NCI-H82 (cell line): ENCODE data around the gene SYT1.
A peak's percentile ranks its signal among the peaks of the same experiment; 100 is the strongest.
"Not testable (repeated sequence)": the region's sequence is repeated elsewhere in the genome, so short reads cannot be mapped to it uniquely, and the experiment has no call there.

Experiments
- DNase-seq: peaks from one replicate; lab custom pipeline; 2025; lab: John Stamatoyannopoulos, UW

Gene SYT1

GRCh38 chr12:79141776-79142175 is 277.2 kb downstream of the SYT1 start:
- no peak for DNase-seq

DNA sequence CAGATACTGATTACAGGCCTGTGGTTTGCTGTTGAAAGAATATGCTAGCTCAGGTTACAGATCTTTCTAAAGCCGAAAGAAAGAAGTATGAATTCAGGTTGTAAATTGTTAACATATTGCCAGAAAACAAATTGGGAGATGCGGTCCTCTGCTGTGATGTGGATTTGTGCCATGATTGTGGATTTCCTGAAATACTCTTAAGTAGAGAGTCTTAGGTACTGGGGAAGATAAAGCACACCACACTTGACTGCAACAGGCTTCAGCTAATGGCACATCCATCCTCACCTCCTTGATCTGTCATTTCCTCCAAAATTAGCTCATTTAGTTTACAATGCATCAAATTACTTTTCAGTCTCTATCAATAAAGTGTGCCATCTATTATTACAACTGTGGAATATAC is 279.2 kb downstream of the SYT1 start:
- no peak for DNase-seq

DNA sequence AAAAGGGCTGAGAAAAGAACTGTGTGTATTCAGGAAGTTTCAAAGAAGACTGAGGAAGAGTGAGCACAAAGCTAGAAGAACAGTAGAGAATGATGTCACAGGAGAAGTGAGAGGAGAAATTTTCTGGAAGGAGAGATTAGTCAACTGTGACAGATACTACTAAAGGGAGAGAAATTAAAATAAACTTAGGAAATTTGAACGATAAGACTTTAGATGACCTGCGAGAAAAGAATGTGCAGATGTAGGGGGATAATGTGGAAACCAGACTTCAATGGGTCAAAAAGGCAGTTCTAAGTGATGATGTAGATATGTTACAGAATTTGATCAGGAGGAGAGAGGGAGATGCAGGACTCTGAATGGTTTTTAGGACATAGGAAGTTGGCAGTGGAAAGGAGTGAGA is 287.4 kb downstream of the SYT1 start:
- DNase-seq = no peak

GRCh38 chr12:79155683-79156082 is 291.1 kb downstream of the SYT1 start:
- no peak for DNase-seq

GRCh38 chr12:79156846-79157463 is 292.4 kb downstream of the SYT1 start:
- DNase-seq = peak; percentile 39

DNA sequence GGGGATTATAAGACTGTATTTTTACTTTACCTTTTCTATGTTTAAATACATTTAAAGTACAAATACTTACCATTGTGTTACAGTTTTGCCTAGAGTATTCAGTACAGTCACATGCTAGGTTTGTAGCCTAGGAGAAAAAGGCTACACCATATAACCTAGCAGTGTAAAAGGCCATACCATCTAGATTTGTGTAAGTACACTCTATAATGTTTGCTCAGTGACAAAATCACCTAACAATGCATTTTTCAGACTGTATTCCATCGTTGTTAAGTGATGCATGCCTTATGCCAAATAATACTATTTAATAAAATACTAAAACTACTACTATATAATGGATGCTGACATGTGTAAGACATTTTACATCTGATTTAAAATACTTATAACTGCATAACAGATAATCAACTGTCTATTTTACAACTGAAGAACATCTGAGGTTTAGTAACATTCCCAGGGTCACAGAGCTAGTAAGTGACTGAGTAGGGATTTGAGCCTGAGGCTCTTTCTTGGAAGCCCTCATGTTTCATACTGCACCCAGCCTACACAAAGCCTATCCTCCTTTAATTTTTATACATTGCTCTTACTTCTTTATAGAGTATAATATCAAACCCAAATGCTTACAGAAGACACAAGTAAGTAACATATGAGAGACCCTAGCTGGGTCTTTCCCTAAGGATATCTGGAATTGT is 296.8 kb downstream of the SYT1 start:
- no peak for DNase-seq

DNA sequence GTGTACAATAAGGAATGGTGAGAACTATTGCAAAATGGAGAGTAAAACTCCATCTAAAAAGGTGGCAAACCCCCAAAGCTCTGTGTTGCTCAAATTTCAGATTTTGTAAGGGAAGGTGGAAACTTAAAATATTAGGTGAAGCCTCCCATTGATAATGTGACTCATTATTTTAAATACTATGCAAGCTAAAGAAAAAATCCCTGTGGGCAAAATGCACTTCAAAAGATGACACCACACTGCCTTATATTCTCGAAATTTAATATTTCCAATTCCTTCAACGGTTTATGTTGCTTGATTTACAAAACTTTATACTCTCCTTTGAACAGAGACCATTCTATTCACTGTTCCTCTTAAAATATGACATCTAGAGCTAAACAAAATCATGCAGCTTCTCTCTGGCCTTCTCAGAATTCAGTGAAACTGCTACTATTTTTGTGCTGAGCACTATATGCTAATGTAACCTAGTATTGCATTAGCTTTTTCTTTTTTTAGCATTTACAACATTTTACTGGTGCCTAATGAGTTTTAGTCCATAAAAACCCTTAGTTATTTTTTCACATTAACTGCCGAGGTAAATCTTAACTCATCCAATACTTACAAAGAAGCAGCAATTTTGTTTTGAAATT is 297.7 kb downstream of the SYT1 start:
- no peak for DNase-seq

GRCh38 chr12:79162948-79163347 is 298.4 kb downstream of the SYT1 start:
- DNase-seq = no peak

DNA sequence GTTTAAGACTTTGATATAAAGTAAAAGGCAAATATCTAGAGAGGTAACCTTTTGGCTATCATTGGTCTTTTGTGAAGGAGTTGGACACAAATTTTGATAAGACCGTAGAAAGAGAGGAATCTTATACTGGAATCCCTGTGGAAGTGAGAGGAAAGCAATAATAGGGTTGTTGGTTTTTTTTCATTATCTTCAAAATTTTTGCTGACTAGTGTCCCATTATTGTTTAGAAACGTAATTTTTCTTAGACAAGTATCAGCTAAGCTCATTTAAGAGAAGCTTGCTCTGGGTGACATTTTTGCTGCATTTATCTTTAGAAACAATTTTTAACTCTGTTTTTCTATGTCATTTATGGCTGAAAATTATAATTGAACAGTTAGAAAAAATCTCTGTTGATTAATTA is 300.3 kb downstream of the SYT1 start:
- DNase-seq = no peak

DNA sequence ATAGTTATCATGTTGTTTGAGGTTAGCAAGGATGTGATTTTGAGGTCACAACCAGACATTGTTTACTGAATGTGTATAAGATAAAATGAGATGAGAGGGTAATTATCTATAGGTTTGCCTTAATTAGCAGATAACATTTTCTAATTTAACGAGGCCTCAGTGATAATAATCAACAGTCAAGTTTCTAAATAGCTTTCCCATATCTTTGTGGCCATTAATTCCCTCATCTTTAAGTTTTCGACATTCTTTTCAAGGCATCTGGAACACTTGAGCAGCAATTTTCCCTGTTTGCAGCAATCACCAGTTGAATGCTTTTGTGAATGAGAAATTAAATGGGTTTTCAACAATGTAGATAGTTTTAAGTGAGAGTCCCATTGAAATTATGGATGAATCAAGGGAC is 304.1 kb downstream of the SYT1 start:
- DNase-seq = no peak

DNA sequence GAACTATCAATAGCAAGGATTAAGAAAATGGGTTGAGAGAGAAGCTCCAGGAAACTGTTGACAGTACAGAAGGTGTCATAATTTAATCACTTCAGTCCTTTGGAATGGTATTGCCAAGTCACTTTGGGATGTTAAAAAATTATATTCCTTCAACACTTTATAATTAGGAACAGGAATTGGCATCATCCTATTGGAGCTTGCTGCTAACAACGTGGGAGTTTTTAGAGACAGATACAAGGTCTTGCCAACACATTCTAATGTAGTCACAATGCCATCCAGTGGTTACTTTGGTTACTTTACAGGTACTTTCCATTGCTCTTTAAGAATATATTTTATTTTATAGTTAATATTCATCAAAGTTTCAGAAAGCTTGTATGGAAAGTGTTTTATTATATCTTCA is 310.1 kb downstream of the SYT1 start:
- peak; percentile 43 for DNase-seq

- no peak for DNase-seq
Observed at GRCh38 chr12:79183003-79183402, 318.4 kb downstream of the SYT1 start.

- DNase-seq = no peak
Observed at GRCh38 chr12:79183926-79184325, 319.4 kb downstream of the SYT1 start.

DNA sequence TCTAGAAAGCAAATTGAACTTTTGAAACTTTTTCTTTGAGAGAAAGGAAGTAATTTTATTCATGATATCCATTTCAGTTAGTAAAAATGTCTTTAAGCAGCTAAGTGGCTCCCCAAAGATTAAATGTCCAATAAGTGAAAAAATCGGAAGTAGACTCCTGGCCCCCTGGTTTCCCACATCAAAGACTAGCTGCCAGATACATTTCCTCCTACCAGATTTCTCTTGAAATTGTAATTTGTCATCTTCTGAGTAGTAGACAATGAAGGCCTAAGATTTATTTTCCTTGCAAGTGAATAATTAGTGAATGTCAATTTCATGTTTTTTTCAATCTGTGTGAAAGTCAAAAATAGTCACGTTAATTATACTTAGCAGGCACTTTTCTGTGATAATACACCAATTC is 321.9 kb downstream of the SYT1 start:
- no peak for DNase-seq

DNA sequence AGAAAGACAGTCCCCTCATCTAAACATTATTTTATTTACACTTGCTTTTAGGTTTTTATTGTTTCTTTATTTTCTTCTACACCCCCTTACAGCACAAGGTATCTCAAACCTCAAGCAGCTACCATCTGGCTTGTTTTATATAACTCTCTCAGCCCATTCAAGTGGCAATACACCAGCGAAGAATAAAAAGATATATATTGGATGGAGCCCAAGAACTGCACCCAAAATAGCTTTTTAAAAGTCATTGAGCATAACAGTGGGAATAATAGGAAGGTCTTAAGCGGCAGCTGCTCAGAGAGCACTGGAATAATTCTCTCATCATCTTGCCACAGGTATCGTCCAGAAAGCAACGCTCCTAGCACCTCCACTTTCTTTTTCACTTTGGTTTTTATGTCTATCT is 322.5 kb downstream of the SYT1 start:
- DNase-seq = no peak

DNA sequence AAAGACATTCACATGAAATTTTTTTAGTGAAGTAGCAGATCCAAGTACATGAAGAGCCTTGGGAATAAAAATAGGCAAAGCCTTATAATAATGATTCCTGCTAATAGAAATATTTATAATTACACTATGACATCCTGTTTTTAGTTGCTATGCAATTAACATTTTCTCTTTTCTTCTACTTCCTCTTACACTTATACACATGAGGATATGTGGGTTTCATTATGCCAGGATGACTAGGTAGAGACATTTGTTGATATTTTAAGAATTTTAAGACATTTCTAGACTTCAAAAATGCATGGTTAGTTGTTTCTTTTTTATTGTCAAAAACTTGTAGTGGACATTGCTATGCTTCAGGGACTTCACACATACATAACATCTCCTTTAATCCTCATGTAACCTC is 326.8 kb downstream of the SYT1 start:
- no peak for DNase-seq

DNA sequence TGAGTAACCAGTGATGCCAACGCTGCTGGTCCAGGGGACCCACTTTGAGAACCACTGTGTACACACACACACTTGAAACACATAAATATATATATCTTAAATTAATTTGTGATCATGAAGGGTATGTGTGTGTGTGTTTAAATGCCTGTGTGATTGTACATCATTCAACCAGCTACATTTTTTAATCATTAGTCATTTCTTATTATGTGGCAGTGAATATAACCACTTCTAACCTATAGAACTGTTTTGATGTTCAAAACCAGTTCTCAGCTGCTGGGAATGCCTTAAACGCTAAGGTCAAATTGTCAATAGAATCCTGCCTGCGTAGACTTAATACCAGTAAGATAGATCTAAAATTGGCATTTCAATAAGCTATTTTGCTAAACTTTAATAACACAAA is 330.0 kb downstream of the SYT1 start:
- no peak for DNase-seq

DNA sequence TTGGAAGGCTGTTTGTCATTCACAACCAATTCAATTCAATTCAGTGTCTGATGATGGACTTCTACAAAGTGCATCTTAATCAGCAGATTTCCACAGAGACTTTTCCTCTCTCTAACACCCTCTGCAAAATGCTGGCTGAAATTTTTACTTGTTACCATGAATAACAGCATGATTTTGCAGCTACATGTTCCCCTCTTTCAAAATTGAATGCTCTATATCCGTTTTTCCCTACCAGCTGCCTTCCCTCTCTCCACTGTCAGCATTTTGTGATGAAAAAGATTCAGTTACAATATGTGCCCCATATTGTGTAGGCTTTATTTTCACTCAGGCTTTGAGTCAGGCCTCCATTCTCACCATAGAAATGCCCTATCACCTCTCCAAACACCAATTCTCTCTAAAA is 334.6 kb downstream of the SYT1 start:
- no peak for DNase-seq

DNA sequence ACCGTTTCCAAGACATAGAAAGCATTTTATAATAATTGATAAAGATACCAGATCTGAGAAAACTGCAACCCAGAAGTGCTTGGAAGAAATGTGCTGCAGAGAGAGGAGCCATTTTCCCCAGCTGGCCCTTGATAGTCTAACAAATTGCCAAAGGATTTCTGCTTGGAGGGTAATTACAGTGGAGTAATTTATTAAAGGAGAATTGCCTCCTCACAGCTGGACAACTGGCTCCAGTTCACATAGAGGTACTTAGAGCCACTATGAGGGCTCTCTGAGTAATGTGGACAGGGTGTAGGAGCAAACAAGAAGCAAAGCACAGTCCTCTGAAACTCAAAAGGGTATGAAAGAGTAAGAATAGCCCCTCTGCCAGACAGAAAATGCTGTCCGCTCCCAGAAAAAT is 335.6 kb downstream of the SYT1 start:
- no peak for DNase-seq

GRCh38 chr12:79203058-79203647 is 338.6 kb downstream of the SYT1 start:
- no peak for DNase-seq

DNA sequence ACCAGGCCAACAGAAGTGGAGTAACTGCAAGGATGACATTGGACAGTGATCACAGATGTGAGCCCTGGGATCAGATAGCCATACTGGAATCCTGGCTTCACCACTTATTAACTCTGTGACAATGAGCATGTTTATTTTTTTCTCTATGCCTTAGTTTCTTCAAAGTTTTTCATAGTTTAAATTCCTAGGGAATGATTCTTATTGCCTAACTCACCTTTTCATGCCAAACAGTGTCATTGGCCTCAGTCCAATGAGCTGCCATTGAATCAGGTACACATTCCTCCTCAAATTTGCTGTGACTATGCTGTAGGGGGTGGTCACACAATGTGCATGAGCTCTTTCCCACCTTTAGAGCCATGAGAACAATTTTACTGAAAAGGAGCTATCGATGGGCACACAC is 342.3 kb downstream of the SYT1 start:
- no peak for DNase-seq

DNA sequence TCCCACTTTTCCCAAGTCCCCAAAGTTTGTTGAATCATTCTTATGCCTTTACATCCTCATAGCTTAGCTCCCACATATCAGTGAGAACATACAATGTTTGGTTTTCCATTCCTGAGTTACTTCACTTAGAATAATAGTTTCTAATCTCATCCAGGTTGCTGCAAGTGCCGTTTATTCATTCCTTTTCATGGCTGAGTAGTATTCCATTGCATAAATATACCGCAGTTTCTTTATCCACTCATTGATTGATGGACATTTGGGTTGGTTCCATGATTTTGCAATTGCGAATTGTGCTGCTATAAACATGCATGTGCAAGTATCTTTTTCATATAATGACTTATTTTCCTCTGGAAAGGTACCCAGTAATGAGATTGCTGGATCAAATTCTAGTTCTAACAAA is 345.8 kb downstream of the SYT1 start:
- DNase-seq = not testable (repeated sequence)

- DNase-seq = no peak
Observed at GRCh38 chr12:79217306-79217705, 352.7 kb downstream of the SYT1 start.
